Activated CD4-positive, alpha-beta memory T cell treated with anti-CD3 and anti-CD28 coated beads, Interleukin-2, amount 10 ng/mL, durations not matched to agents 7 days and 5 days (primary cell): ENCODE results near the gene SLC30A10. TPM values are rescaled to one million over a fixed set of nuclear protein-coding genes. Genes with fewer than 3 reads are reported as not detected.
"Not testable (repeated sequence)": the region's sequence is repeated elsewhere in the genome, so short reads cannot be mapped to it uniquely, and the experiment has no call there.

Source experiments
- CTCF ChIA-PET: fragments of 350-600 bp; sonication (Branson Sonifier 250); formaldehyde crosslinking; loops from one replicate; lab custom pipeline; 2021; ENCODE audit warnings: antibody characterized with exemption, inconsistent platforms; lab: Charles Lee
- POLR2A ChIA-PET: fragments of 350-600 bp; sonication (Branson Sonifier 250); formaldehyde crosslinking; loops from one replicate; lab custom pipeline; 2021; ENCODE audit warnings: antibody characterized with exemption; lab: Charles Lee
- DNase-seq: peaks from one replicate; pipeline ENCODE4 v3.0.0-alpha.2; 2020
- H3K27ac Mint-ChIP-seq: one replicate; pipeline ENCODE4 v1.8.0; 2021; ENCODE audit warnings: mild to moderate bottlenecking, mixed read lengths
- H3K27me3 Mint-ChIP-seq: one replicate; pipeline ENCODE4 v1.8.0; 2021; ENCODE audit warnings: mixed read lengths
- H3K36me3 Mint-ChIP-seq: one replicate; pipeline ENCODE4 v1.8.0; 2021; ENCODE audit warnings: low read depth, mixed read lengths
- H3K4me1 Mint-ChIP-seq: one replicate; pipeline ENCODE4 v1.8.0; 2021; ENCODE audit warnings: mixed read lengths
- H3K4me3 Mint-ChIP-seq: one replicate; pipeline ENCODE4 v1.8.0; 2021; ENCODE audit warnings: mild to moderate bottlenecking, mixed read lengths
- H3K9me3 Mint-ChIP-seq: one replicate; pipeline ENCODE4 v1.8.0; 2021; ENCODE audit warnings: mixed read lengths
- total RNA-seq, 2 experiments: library from RNA; stranded (reverse); gene quantifications; one replicate each; pipeline ENCODE4 v1.2.3, GENCODE V29; 2021

Gene SLC30A10
- total RNA-seq, 2 experiments from 2014 or later = not detected

DNA sequence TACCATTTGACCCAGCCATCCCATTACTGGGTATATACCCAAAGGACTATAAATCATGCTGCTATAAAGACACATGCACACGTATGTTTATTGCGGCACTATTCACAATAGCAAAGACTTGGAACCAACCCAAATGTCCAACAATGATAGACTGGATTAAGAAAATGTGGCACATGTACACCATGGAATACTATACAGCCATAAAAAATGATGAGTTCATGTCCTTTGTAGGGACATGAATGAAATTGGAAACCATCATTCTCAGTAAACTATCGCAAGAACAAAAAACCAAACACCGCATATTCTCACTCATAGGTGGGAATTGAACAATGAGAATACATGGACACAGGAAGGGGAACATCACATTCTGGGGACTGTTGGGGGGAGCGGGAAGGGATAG lies 20.9 kb upstream of the SLC30A10 start:
- DNase-seq, H3K9me3 Mint-ChIP-seq, H3K4me1 Mint-ChIP-seq, CTCF ChIA-PET, H3K27ac Mint-ChIP-seq, H3K36me3 Mint-ChIP-seq, H3K27me3 Mint-ChIP-seq, POLR2A ChIA-PET, H3K4me3 Mint-ChIP-seq: not testable (repeated sequence)

- DNase-seq, H3K4me3 Mint-ChIP-seq, H3K27me3 Mint-ChIP-seq, H3K4me1 Mint-ChIP-seq, H3K9me3 Mint-ChIP-seq, H3K27ac Mint-ChIP-seq, CTCF ChIA-PET, H3K36me3 Mint-ChIP-seq, POLR2A ChIA-PET: not testable (repeated sequence)
Measured at GRCh38 chr1:219948766-219949165, 20.4 kb upstream of the SLC30A10 start.

DNA sequence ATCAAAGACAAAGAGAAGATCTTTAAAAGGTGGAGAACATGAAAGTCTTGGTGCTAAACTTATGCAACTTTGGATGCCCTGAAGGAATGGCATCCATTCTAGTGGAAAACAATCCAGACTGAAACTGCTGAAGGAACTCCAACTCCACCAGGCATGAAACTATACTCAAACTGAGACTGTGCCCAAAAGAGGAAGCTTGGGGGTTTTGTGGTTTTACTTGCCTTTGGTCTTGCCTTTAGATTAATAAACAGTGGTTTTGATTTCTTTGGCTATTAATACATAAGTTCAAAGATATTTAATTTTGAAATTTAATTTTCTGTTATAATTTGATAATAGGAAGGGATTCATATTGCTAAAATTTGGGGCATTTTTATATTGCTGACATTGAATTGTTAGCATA lies 17.4 kb upstream of the SLC30A10 start:
- Mint-ChIP-seq H3K9me3 (no peaks in the 10 kb centered on the region), H3K4me1 (no peaks in the 10 kb centered on the region), H3K27ac (no peak overlapping the region), H3K36me3 (no peaks in the 10 kb centered on the region), H3K4me3 (no peak overlapping the region), H3K27me3 (peaks cover 6% of the 10 kb centered on the region)
- no peak for DNase-seq
- CTCF ChIA-PET = no interaction called here
- POLR2A ChIA-PET = no interaction called here

- Mint-ChIP-seq H3K4me3 (no peak overlapping the region), H3K27me3 (peaks cover 11% of the 10 kb centered on the region), H3K9me3 (no peaks in the 10 kb centered on the region), H3K36me3 (no peaks in the 10 kb centered on the region), H3K27ac (no peak overlapping the region), H3K4me1 (no peaks in the 10 kb centered on the region)
- CTCF ChIA-PET = no interaction called here
- DNase-seq = no peak
- POLR2A ChIA-PET = no interaction called here
Measured at GRCh38 chr1:219941179-219942118, 13.1 kb upstream of the SLC30A10 start.

GRCh38 chr1:219940707-219941106 lies 12.3 kb upstream of the SLC30A10 start:
- ChIA-PET POLR2A (no interaction called here), CTCF (no interaction called here)
- H3K4me1 Mint-ChIP-seq = no peaks in the 10 kb centered on the region
- no peak overlapping the region for H3K27ac Mint-ChIP-seq
- H3K9me3 Mint-ChIP-seq = no peaks in the 10 kb centered on the region
- peaks cover 13% of the 10 kb centered on the region for H3K27me3 Mint-ChIP-seq
- no peak overlapping the region for H3K4me3 Mint-ChIP-seq
- DNase-seq = no peak
- no peaks in the 10 kb centered on the region for H3K36me3 Mint-ChIP-seq

GRCh38 chr1:219938706-219939105 lies 10.3 kb upstream of the SLC30A10 start:
- DNase-seq = no peak
- H3K36me3 Mint-ChIP-seq = no peaks in the 10 kb centered on the region
- H3K27me3 Mint-ChIP-seq = peaks cover 11% of the 10 kb centered on the region
- ChIA-PET CTCF (no interaction called here), POLR2A (no interaction called here)
- no peaks in the 10 kb centered on the region for H3K9me3 Mint-ChIP-seq
- H3K4me1 Mint-ChIP-seq = no peaks in the 10 kb centered on the region
- no peak overlapping the region for H3K27ac Mint-ChIP-seq
- H3K4me3 Mint-ChIP-seq = no peak overlapping the region

- CTCF ChIA-PET, H3K9me3 Mint-ChIP-seq, H3K27ac Mint-ChIP-seq, POLR2A ChIA-PET, DNase-seq, H3K36me3 Mint-ChIP-seq, H3K4me3 Mint-ChIP-seq, H3K4me1 Mint-ChIP-seq: not testable (repeated sequence)
- H3K27me3 Mint-ChIP-seq = peaks cover 26% of the 10 kb centered on the region
Measured at GRCh38 chr1:219933763-219934162, 5.4 kb upstream of the SLC30A10 start.

- Mint-ChIP-seq H3K4me3 (no peak overlapping the region), H3K4me1 (peaks cover 12% of the 10 kb centered on the region), H3K27me3 (peaks cover 40% of the 10 kb centered on the region), H3K9me3 (no peaks in the 10 kb centered on the region), H3K36me3 (no peaks in the 10 kb centered on the region), H3K27ac (no peak overlapping the region)
- DNase-seq = no peak
- POLR2A ChIA-PET = no interaction called here
- CTCF ChIA-PET = no interaction called here
Measured at GRCh38 chr1:219931033-219931432, 2.7 kb upstream of the SLC30A10 start.

- CTCF ChIA-PET = no interaction called here
- Mint-ChIP-seq H3K9me3 (no peaks in the 10 kb centered on the region), H3K36me3 (no peaks in the 10 kb centered on the region), H3K4me3 (no peak overlapping the region), H3K27me3 (peaks cover 40% of the 10 kb centered on the region), H3K27ac (no peak overlapping the region), H3K4me1 (peaks cover 12% of the 10 kb centered on the region)
- no peak for DNase-seq
- POLR2A ChIA-PET = no interaction called here
Measured at GRCh38 chr1:219928791-219929118, 398 bp upstream of the SLC30A10 start.

GRCh38 chr1:219927298-219927955 lies 930 bp downstream of the SLC30A10 start:
- Mint-ChIP-seq H3K27me3 (peaks cover 45% of the 10 kb centered on the region), H3K36me3 (no peaks in the 10 kb centered on the region), H3K9me3 (no peaks in the 10 kb centered on the region), H3K27ac (no peak overlapping the region), H3K4me1 (peaks cover 12% of the 10 kb centered on the region), H3K4me3 (peak overlapping the region; percentile 32)
- DNase-seq = no peak
- ChIA-PET POLR2A (no interaction called here), CTCF (no interaction called here)

DNA sequence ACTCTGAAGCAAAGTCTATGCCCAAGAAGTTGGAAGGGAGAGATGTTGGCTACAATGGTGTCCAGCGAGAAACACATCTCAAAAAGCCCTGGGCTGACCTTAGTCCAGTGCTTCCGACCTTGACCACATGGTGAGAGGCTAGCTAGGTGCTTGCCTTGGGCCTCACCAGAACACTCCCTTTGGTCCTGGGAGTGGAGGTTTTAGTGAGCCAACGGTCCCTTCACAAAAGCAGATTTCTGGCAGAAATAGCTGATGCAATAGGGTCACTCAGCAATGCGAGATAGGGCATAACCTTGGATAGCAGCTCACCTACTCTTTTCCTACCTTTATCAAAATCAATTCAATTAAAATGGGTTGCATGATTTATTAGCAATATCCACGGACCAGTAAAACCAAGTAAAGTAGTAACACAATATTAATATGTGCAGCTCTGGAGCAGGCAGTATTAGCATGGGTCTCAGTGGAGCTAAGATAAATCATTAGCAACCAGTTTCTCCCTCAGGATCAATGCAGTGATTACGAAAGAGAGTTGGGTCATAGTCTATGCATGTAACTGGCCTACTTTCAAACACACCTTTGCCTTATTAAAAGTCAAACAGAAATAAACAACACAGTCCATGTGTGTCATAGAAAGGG lies 1.9 kb downstream of the SLC30A10 start:
- ChIA-PET CTCF (no interaction called here), POLR2A (no interaction called here)
- Mint-ChIP-seq H3K4me3 (no peak overlapping the region), H3K27ac (no peak overlapping the region), H3K9me3 (no peaks in the 10 kb centered on the region), H3K36me3 (no peaks in the 10 kb centered on the region), H3K4me1 (peaks cover 12% of the 10 kb centered on the region), H3K27me3 (peaks cover 46% of the 10 kb centered on the region)
- DNase-seq = no peak

DNA sequence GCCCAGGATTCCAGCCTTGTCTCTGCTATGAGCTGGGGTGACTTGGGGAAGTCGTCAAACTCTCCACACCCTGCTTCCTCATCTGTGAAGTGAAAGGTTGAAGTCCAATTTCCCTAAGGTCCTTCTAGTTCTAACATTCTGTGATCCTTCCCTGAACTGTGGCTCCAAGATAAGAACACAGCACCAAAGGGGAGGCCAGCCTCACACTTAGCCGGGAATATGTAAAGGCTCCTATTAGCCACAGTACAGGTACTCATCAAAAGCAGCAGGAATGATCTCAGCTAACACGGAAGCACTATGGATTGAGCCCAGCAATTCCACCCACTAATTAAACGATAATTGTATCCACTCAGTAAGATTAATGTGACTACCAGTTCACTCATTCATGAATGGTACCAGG lies 4.0 kb downstream of the SLC30A10 start:
- DNase-seq = no peak
- peaks cover 37% of the 10 kb centered on the region for H3K27me3 Mint-ChIP-seq
- H3K9me3 Mint-ChIP-seq = no peaks in the 10 kb centered on the region
- POLR2A ChIA-PET = no interaction called here
- no peaks in the 10 kb centered on the region for H3K36me3 Mint-ChIP-seq
- H3K27ac Mint-ChIP-seq = no peak overlapping the region
- CTCF ChIA-PET = no interaction called here
- H3K4me1 Mint-ChIP-seq = peaks cover 12% of the 10 kb centered on the region
- H3K4me3 Mint-ChIP-seq = no peak overlapping the region

GRCh38 chr1:219917851-219918466 lies 10.4 kb downstream of the SLC30A10 start:
- H3K27me3 Mint-ChIP-seq = peaks cover 11% of the 10 kb centered on the region
- H3K4me1 Mint-ChIP-seq = no peaks in the 10 kb centered on the region
- ChIA-PET POLR2A (no interaction called here), CTCF (no interaction called here)
- no peak for DNase-seq
- H3K36me3 Mint-ChIP-seq = no peaks in the 10 kb centered on the region
- H3K9me3 Mint-ChIP-seq = no peaks in the 10 kb centered on the region
- no peak overlapping the region for H3K4me3 Mint-ChIP-seq
- no peak overlapping the region for H3K27ac Mint-ChIP-seq
